Endodermal cell (in vitro differentiated cells): Measurements from ENCODE around the gene HAND1. TPM values are rescaled to one million over a fixed set of nuclear protein-coding genes. Genes with fewer than 3 reads are reported as not detected.

Source experiments
- DNase-seq: peaks from one replicate; pipeline ENCODE4 v3.0.0-alpha.2; 2017
- H3K27ac ChIP-seq: 2 replicates; pipeline ENCODE4 v1.5.1; 2013; ENCODE audit warnings: mild to moderate bottlenecking, low read depth, low read length, moderate library complexity
- H3K27me3 ChIP-seq: 2 replicates; pipeline ENCODE4 v1.6.1; 2013; ENCODE audit warnings: mild to moderate bottlenecking, low read length, moderate library complexity; ENCODE audit not compliant: insufficient read depth, control insufficient read depth, poor library complexity, severe bottlenecking
- H3K36me3 ChIP-seq: 2 replicates; pipeline ENCODE4 v1.7.0; 2013; ENCODE audit warnings: mild to moderate bottlenecking, low read length, moderate library complexity; ENCODE audit not compliant: control insufficient read depth, insufficient read depth
- H3K4me1 ChIP-seq: one replicate; pipeline ENCODE4 v1.7.0; 2013; ENCODE audit warnings: low read length; ENCODE audit not compliant: control insufficient read depth, insufficient read depth
- H3K4me3 ChIP-seq: 2 replicates; pipeline ENCODE4 v1.5.1; 2013; ENCODE audit warnings: mild to moderate bottlenecking, low read length, moderate library complexity
- H3K9ac ChIP-seq: 2 replicates; pipeline ENCODE4 v1.6.1; 2013; ENCODE audit warnings: mild to moderate bottlenecking, low read length, moderate library complexity; ENCODE audit not compliant: poor library complexity, severe bottlenecking; ENCODE audit errors: extremely low read depth
- H3K9me3 ChIP-seq: 2 replicates; pipeline ENCODE4 v1.6.1; 2013; ENCODE audit warnings: mild to moderate bottlenecking, low read length, moderate library complexity; ENCODE audit not compliant: control insufficient read depth
- H3K27ac Mint-ChIP-seq: 2 replicates; pipeline ENCODE4 v1.8.0; 2020; ENCODE audit warnings: mixed read lengths
- H3K27me3 Mint-ChIP-seq: 2 replicates; pipeline ENCODE4 v1.8.0; 2021; ENCODE audit warnings: mild to moderate bottlenecking, mixed read lengths; ENCODE audit not compliant: insufficient read depth
- H3K36me3 Mint-ChIP-seq: 2 replicates; pipeline ENCODE4 v1.8.0; 2020; ENCODE audit warnings: low read depth, mixed read lengths
- H3K4me1 Mint-ChIP-seq: 2 replicates; pipeline ENCODE4 v1.8.0; 2020; ENCODE audit warnings: mixed read lengths
- H3K4me3 Mint-ChIP-seq: 2 replicates; pipeline ENCODE4 v1.8.0; 2020; ENCODE audit warnings: mild to moderate bottlenecking, moderate library complexity, mixed read lengths
- H3K9me3 Mint-ChIP-seq: 2 replicates; pipeline ENCODE4 v1.8.0; 2020; ENCODE audit warnings: mild to moderate bottlenecking, mixed read lengths
- CTCF ChIP-seq: fragments of 200-600 bp; sonication (generic); conservative IDR thresholded peaks from 2 replicates; pipeline ENCODE4 v1.5.0; 2021; ENCODE audit warnings: antibody characterized with exemption, mild to moderate bottlenecking
- WGBS, 2 experiments: methylation state at CpG; one replicate each; pipeline versions ENCODE4 v1.1.5 to v1.1.7; 2013; ENCODE audit warnings: missing lambda C conversion rate in 2 of 2, mixed read lengths in 1 of 2; ENCODE audit not compliant: insufficient coverage in 1 of 2, insufficient read length in 1 of 2; 5-methylcytosine and 5-hydroxymethylcytosine counted together
- total RNA-seq, 2 donors: library from RNA; stranded (reverse); fragmentation: NEBNext Ultra II Directional in 1 of 2; extraction: Animal tissue kit (Norgen Biotek cat#: 25700) in 1 of 2; gene quantifications; 2 replicates in 1 of 2; 3 replicates in 1 of 2; pipeline ENCODE4 v1.2.1, GENCODE V29; 2021

The HAND1 gene
- total RNA-seq, 2 donors from 2014 or later: not detected

GRCh38 chr5:154522284-154522683 is 44.3 kb upstream of the HAND1 start:
- no peaks in the 10 kb centered on the region for H3K9me3 Mint-ChIP-seq
- H3K4me3 Mint-ChIP-seq: no peak overlapping the region
- H3K4me1 Mint-ChIP-seq: peaks cover 67% of the 10 kb centered on the region

GRCh38 chr5:154521756-154522155 is 43.7 kb upstream of the HAND1 start:
- Histone ChIP-seq H3K27me3 (no peaks in the 10 kb centered on the region), H3K4me3 (peak overlapping the region; percentile 60), H3K4me1 (peaks cover 45% of the 10 kb centered on the region), H3K36me3 (no peaks in the 10 kb centered on the region), H3K27ac (no peak overlapping the region), H3K9me3 (no peaks in the 10 kb centered on the region), H3K9ac (peak overlapping the region; percentile 49)
- Mint-ChIP-seq H3K4me1 (peaks cover 69% of the 10 kb centered on the region), H3K9me3 (no peaks in the 10 kb centered on the region), H3K27ac (peak overlapping the region; percentile 96), H3K27me3 (peaks cover 6% of the 10 kb centered on the region), H3K36me3 (no peaks in the 10 kb centered on the region), H3K4me3 (peak overlapping the region; percentile 61)
- 41 to 55% methylated on average over 2 of the region's 3 CpGs for WGBS, 2 experiments
- peak; percentile 85 for DNase-seq
- TF ChIP-seq CTCF: no peak

More at GRCh38 chr5:154522284-154522683, 44.3 kb upstream of the HAND1 start:
- TF ChIP-seq CTCF: no peak
- H3K27me3 Mint-ChIP-seq: peaks cover 6% of the 10 kb centered on the region
- no peak overlapping the region for H3K9ac ChIP-seq
- H3K27me3 ChIP-seq: no peaks in the 10 kb centered on the region
- no peaks in the 10 kb centered on the region for H3K36me3 ChIP-seq
- H3K27ac Mint-ChIP-seq: peak overlapping the region; percentile 96
- H3K36me3 Mint-ChIP-seq: no peaks in the 10 kb centered on the region
- H3K27ac ChIP-seq: no peak overlapping the region
- no peak overlapping the region for H3K4me3 ChIP-seq
- peaks cover 42% of the 10 kb centered on the region for H3K4me1 ChIP-seq
- H3K9me3 ChIP-seq: no peaks in the 10 kb centered on the region
- WGBS, 2 experiments: 93% methylated on average over 3 of the region's 3 CpGs; no CpG with 5 or more reads in 1 of the 2 experiments
- DNase-seq: peak; percentile 38

GRCh38 chr5:154520861-154521453 is 42.9 kb upstream of the HAND1 start:
- Mint-ChIP-seq H3K27ac (peak overlapping the region; percentile 96), H3K36me3 (no peaks in the 10 kb centered on the region), H3K9me3 (no peaks in the 10 kb centered on the region), H3K4me1 (peaks cover 63% of the 10 kb centered on the region), H3K27me3 (peaks cover 6% of the 10 kb centered on the region), H3K4me3 (peak overlapping the region; percentile 61)
- DNase-seq: peak; percentile 96
- Histone ChIP-seq H3K4me1 (peaks cover 39% of the 10 kb centered on the region), H3K36me3 (no peaks in the 10 kb centered on the region), H3K9me3 (no peaks in the 10 kb centered on the region), H3K27me3 (no peaks in the 10 kb centered on the region), H3K9ac (peak overlapping the region; percentile 49), H3K27ac (no peak overlapping the region), H3K4me3 (peak overlapping the region; percentile 60)
- WGBS, 2 experiments: 1 to 2% methylated on average over 10 to 15 of the region's 15 CpGs
- TF ChIP-seq CTCF: peak; percentile 96
